HG03378 (cell line): ENCODE results near the gene PGAP1.

Source experiments
- ATAC-seq: cut with Tn5 transposase; IDR thresholded peaks from one replicate; pipeline ENCODE4 v1.9.1; 2021; ENCODE audit warnings: mild to moderate bottlenecking, moderate library complexity; ENCODE audit not compliant: unreplicated experiment

The PGAP1 gene

DNA sequence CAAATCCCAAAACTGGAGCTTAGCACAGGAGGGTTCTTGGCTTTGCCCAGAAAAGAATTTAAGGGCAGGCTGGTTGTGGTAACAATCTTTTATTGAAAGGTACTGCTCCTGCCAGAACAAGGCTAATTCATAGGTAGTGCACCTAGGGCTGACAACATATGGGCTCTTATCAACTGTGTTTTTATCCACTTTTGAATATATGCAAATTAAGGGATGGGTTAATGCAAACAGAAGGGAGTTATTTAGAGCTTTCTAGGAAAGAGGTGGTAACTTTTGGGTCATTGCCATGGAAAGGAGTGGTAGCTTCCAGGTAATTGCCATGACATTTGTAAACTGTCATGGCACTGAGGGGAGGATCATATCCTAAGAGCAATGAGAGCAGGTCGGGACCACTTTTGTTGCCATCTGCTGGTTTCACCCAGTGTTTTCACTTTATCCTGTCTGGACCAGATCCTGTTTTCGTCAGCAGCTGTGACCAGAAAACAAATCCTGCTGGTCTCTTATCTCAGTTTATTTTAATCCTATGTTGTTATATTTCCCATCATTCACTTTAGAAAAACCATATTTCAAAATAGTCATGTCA is 118.3 kb downstream of the PGAP1 start:
- no peak for ATAC-seq

DNA sequence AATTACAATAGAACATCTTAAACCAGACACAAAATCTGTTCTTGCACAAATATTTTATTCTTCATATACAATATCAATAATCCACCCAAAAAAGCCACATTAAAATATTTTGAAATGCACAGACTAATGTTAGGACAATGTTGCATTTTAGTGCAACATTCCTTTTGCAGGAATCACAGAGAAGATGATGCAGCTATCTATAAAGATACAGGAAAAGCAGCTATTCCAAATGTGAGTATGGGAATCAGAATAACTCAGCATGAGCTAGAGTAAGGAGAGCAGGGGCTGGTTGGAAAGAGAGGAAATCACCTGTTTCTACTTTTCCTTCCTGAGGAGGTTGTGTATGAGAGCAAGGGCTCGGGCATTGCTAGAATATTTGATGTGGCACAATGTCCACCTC is 122.1 kb downstream of the PGAP1 start:
- ATAC-seq: no peak

DNA sequence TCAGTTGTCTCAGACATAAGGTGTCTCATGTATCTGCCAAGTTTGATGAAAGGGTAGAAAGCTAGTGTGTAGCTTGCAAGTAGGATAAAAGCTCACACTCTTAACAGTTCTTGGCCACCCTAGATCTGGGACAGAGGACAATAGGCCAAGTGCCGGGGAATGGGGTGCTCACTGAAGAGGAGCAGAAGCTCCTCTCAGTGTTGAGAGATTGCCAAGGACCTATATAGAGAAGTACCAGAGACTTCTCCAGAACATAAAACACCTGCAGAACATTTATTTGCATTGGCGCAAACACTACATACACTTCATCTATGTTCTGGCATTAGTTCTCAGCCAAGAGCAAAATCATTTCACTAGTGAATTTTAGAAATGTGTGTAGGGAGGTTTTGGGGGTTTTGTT is 124.1 kb downstream of the PGAP1 start:
- no peak for ATAC-seq

- no peak for ATAC-seq
These were observed 124.7 kb downstream of the PGAP1 start for GRCh38 chr2:196801674-196802261.

DNA sequence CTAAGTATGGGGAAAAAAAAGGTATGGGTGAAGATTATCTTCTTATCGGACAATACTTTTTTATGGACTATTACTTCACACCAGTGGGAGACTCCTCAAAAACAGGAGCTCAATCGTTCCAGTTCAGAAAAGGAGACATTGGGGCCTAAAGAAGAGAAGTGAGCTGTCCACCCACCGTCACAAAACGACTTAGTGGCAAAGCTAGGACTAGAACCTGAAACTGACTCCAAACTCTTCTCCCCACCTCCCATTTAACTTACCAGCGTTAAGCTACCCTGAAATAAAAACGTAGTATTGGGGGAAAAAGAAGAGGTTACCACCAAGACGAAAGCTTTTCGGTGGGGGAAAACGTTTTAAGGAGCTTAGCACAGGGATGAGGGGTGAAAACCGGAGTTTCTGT is 127.5 kb downstream of the PGAP1 start:
- peak; percentile 3 for ATAC-seq

- ATAC-seq: no peak
These were observed 133.6 kb downstream of the PGAP1 start for GRCh38 chr2:196792865-196793264.

- ATAC-seq: no peak
These were observed 142.9 kb downstream of the PGAP1 start for GRCh38 chr2:196783431-196784094.
